Effector memory CD8-positive, alpha-beta T cell (primary cell): Measurements from ENCODE around the gene ANKS1A.

Experiments used
- ATAC-seq: fragments of 150-1000 bp; cut with Tn5 transposase; replicated peaks from 2 replicates; pipeline ENCODE4 v1.10.0; 2021; ENCODE audit warnings: mild to moderate bottlenecking, moderate library complexity
- DNase-seq, 3 experiments: peaks; one replicate each; pipeline ENCODE4 v3.0.0; 2021
- H3K27ac Mint-ChIP-seq, 2 donors: one replicate each; pipeline ENCODE4 v1.8.0; 2022; ENCODE audit warnings: mild to moderate bottlenecking in 2 of 2, mixed read lengths in 2 of 2, moderate library complexity in 2 of 2
- H3K27me3 Mint-ChIP-seq, 2 donors: one replicate each; pipeline ENCODE4 v1.8.0; 2022; ENCODE audit warnings: mixed read lengths in 2 of 2
- H3K36me3 Mint-ChIP-seq: one replicate; pipeline ENCODE4 v1.8.0; 2022; ENCODE audit warnings: mild to moderate bottlenecking, moderate library complexity, mixed read lengths; ENCODE audit not compliant: insufficient read depth
- H3K4me1 Mint-ChIP-seq, 2 donors: one replicate each; pipeline ENCODE4 v1.8.0; 2022; ENCODE audit warnings: low read depth in 2 of 2, mixed read lengths in 2 of 2
- H3K4me3 Mint-ChIP-seq, 2 donors: one replicate each; pipeline ENCODE4 v1.8.0; 2022; ENCODE audit warnings: mild to moderate bottlenecking in 2 of 2, mixed read lengths in 2 of 2, moderate library complexity in 2 of 2
- H3K9me3 Mint-ChIP-seq, 2 donors: one replicate each; pipeline ENCODE4 v1.8.0; 2022; ENCODE audit warnings: mixed read lengths in 2 of 2

ANKS1A gene

DNA sequence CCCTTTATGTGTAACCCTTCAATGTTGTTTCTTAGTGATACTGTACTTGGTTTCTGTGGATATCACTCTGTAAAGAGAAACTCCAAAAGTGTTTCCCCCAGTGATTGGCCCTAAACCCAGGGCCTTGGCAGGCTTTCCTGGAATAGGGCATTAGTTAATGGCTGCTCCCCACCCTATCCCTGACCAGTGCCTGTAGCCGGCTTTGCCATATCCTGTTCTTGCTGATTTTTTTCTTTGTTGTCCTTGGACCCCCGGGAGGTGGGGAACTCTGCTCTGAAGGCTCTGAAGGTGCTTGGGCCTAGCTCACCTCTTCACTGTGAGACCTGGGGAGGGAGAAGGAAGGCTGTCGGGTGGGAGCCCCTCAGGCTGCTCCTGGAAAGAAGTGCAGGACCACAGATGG, 131.9 kb downstream of the ANKS1A start:
- Mint-ChIP-seq H3K27ac (no peak overlapping the region), H3K36me3 (no peaks in the 10 kb centered on the region), H3K27me3 (no peaks in the 10 kb centered on the region), H3K4me3 (no peak overlapping the region), H3K4me1 (peaks cover 4 to 5% of the 10 kb centered on the region in 2 donors), H3K9me3 (no peaks in the 10 kb centered on the region)
- no peak for DNase-seq
- ATAC-seq, result no peak

- Mint-ChIP-seq H3K36me3 (no peaks in the 10 kb centered on the region), H3K9me3 (no peaks in the 10 kb centered on the region), H3K27me3 (no peaks in the 10 kb centered on the region), H3K4me3 (no peak overlapping the region), H3K27ac (no peak overlapping the region), H3K4me1 (peaks cover 4 to 8% of the 10 kb centered on the region in 2 donors)
- ATAC-seq, result no peak
- DNase-seq, result no peak
Measured at GRCh38 chr6:35023091-35024000, 134.3 kb downstream of the ANKS1A start.

GRCh38 chr6:35024551-35025054, 135.5 kb downstream of the ANKS1A start:
- H3K27ac Mint-ChIP-seq, result no peak overlapping the region
- no peaks in the 10 kb centered on the region for H3K27me3 Mint-ChIP-seq
- no peaks in the 10 kb centered on the region for H3K9me3 Mint-ChIP-seq
- peaks cover 4 to 8% of the 10 kb centered on the region in 2 donors for H3K4me1 Mint-ChIP-seq
- no peaks in the 10 kb centered on the region for H3K36me3 Mint-ChIP-seq
- no peak for ATAC-seq
- no peak overlapping the region for H3K4me3 Mint-ChIP-seq
- DNase-seq, result no peak

DNA sequence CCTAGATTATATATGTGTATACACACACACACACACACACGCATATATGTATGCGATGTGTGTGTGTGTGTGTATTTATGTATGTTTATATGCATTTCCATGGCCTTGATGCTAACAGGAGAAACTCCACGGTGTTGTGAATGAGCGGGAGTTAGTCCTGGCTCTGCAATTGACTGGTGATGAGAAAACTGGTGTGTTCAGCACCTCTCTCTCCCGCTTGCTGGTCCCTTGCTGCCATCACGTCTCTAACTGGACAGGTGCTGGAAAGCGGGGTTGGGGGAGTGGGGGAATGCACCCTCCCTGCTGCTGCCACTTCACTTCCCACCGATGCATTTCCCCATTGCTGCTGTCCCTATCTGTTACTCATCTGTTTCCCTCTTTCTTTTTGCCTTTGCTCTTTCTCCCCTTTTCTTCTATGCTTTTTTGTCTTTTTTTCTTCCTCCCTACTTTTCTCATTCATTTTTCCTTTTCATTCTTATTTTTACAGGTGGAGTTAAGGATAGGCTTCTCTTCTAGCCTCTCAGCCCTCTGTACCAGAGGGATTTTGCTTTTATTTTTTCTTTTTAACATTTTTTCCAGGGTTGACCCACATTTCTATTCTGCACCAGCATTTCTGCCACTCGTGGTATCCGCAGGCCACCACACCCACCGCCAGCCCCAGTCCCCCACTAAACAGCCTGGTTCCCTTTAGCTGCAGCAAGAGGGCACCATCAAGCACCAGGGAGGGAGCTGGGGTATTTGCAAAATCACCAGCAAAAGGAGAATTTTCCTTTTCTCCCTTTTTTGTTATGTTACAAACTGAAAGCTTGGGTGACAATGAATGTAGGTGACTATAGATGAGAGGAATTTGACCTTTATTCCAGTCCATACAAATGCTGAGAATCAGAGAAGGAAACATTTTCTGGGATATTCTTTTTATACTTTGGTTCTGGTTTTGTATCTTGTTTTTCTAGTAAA, 136.5 kb downstream of the ANKS1A start:
- Mint-ChIP-seq H3K36me3 (no peaks in the 10 kb centered on the region), H3K4me1 (peaks cover 4 to 8% of the 10 kb centered on the region in 2 donors), H3K4me3 (no peak overlapping the region), H3K27me3 (no peaks in the 10 kb centered on the region), H3K27ac (peak overlapping the region; percentile 17 to 32), H3K9me3 (no peaks in the 10 kb centered on the region)
- DNase-seq (no peak), ATAC-seq (no peak)

DNA sequence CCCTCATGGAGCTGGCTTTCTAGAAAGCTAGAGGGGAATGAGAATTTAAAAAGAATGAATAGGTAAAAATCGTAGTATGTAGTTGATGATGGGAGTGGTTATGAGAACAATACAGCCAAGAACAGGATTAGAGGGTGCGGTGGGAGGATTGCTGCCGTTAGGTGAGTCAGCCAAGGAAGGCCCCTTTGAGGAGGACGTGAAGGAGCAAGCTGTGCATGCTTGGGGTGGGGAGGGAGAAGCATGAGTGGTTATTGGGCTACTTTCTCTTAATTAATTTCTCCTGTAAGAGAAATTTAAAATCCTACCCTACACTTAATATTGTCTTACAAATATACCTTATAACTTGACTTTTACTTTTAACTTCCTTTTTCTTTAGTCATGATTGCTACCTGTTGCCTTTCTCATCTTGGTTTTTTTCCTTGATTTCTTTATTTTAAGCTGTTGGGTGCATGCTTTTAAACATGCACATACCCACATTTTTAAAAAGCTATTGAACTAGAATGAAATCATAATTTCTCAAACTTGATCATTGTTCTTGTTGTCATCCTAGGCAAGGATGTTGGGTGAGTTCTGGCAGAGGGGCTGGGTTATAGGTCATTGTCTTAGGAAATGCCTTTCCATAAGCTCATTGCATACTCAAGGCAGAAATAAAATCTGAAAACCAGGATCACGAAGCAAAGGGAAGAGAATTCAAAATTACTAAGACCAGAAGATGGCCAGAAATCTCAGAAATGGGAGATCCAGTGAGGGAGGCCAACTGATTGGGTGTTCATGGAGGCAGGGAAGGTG, 137.6 kb downstream of the ANKS1A start:
- ATAC-seq (no peak), DNase-seq (no peak)
- Mint-ChIP-seq H3K4me1 (peaks cover 7 to 8% of the 10 kb centered on the region in 2 donors), H3K9me3 (no peaks in the 10 kb centered on the region), H3K36me3 (no peaks in the 10 kb centered on the region), H3K27me3 (no peaks in the 10 kb centered on the region), H3K27ac (no peak overlapping the region), H3K4me3 (no peak overlapping the region)

DNA sequence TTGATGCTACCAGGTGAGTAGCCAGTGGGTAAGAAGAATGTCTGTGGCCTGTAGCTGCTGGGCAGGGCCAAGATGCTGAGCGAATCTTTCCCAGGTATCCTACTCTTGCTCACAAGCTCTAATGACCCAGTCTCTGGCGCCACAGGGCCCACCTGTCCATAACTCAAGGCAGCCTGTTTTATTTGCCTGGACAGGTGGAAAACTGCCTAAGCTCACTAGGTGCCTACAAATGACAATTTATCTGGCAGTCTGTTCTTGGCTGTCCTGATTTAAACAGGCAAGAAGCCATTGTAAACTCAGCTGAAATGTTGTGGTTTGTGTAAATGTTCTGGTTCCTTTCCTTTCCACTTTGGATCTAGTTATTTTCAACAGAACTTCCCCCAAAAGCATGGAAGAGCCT, 138.8 kb downstream of the ANKS1A start:
- no peak for ATAC-seq
- no peak for DNase-seq
- peaks cover 3% of the 10 kb centered on the region for H3K36me3 Mint-ChIP-seq
- H3K27ac Mint-ChIP-seq, result no peak overlapping the region
- H3K4me1 Mint-ChIP-seq, result peaks cover 7 to 8% of the 10 kb centered on the region in 2 donors
- H3K9me3 Mint-ChIP-seq, result no peaks in the 10 kb centered on the region
- H3K27me3 Mint-ChIP-seq, result no peaks in the 10 kb centered on the region
- H3K4me3 Mint-ChIP-seq, result no peak overlapping the region

GRCh38 chr6:35028781-35029769, 140.0 kb downstream of the ANKS1A start:
- Mint-ChIP-seq H3K9me3 (no peaks in the 10 kb centered on the region), H3K36me3 (peaks cover 3% of the 10 kb centered on the region), H3K4me3 (no peak overlapping the region), H3K27ac (no peak overlapping the region), H3K27me3 (no peaks in the 10 kb centered on the region), H3K4me1 (peaks cover 7 to 8% of the 10 kb centered on the region in 2 donors)
- DNase-seq (no peak), ATAC-seq (no peak)

GRCh38 chr6:35030099-35030498, 141.0 kb downstream of the ANKS1A start:
- DNase-seq (no peak), ATAC-seq (no peak)
- Mint-ChIP-seq H3K9me3 (no peaks in the 10 kb centered on the region), H3K27me3 (no peaks in the 10 kb centered on the region), H3K36me3 (peaks cover 3% of the 10 kb centered on the region), H3K4me3 (no peak overlapping the region), H3K27ac (no peak overlapping the region), H3K4me1 (peaks cover 8 to 10% of the 10 kb centered on the region in 2 donors)

DNA sequence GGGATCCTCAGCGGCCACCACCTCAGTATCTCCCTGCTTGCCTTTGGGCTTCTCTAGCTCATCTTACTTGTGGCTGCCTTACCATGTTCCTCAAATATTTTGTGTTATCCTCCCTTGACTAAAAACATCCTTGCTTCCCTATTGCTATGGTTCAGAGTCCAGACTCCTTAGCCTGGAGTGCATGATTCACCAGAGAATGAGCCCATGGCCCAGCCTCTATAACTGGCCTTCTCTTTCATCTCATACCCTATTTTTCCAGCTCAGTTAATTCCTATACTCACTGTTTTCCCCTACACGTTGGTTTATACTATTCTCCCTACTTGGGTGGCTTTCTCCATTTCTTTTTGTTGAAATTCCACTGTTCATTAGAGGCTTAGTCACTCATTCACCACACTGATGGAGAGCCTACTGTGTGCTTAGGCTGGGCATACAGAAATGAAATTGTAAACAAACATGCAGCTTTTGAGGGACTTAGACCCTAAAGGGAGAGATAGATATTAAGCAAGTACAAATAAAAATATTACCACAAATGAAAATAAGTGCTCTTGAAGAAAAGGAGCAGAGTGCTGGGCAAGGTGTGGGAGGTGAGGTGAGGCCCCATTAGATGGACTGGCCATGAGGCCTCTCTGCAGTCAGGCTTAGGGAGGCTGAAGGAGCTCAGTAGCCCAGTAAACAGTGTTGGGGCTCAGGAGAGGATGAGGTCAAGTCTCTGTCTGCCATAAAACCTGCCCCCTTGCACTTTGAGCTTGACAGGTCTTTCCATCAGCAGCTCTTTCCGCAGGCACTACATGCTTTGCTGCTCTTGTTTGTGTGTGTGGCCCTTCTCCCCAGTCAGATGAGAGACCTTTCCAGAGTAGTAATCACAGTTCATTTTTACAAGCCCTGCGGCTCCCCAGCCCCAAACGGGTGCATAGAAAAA, 142.8 kb downstream of the ANKS1A start:
- H3K27me3 Mint-ChIP-seq, result no peaks in the 10 kb centered on the region
- H3K27ac Mint-ChIP-seq, result no peak overlapping the region

DNA sequence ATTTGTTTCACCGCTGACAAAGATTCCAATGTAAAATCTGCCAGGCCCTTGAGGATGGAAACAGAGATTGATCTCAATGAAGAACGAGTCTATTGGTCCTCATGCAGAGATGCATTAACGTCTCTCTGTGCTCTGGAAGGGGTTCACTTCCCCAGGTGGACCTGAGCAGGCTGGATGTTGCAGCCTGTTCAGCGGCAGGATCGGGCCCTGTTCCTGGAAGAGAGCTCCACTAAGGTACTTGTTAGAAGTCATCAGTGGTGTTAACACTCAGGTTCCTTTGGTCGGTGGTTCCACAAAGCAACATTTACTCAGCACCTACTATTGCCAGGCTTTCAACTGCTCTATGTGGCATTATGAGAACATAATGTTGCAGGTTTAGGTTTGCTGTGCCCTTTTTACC, 144.6 kb downstream of the ANKS1A start:
- ATAC-seq, result no peak
- H3K9me3 Mint-ChIP-seq, result no peaks in the 10 kb centered on the region
- H3K4me1 Mint-ChIP-seq, result peaks cover 4 to 7% of the 10 kb centered on the region in 2 donors
- no peak for DNase-seq
- H3K27me3 Mint-ChIP-seq, result no peaks in the 10 kb centered on the region
- H3K4me3 Mint-ChIP-seq, result no peak overlapping the region
- no peak overlapping the region for H3K27ac Mint-ChIP-seq
- H3K36me3 Mint-ChIP-seq, result peaks cover 3% of the 10 kb centered on the region

More for the DNA sequence above, 142.8 kb downstream of the ANKS1A start:
- DNase-seq (no peak), ATAC-seq (no peak)
- Mint-ChIP-seq H3K4me1 (peaks cover 4 to 6% of the 10 kb centered on the region in 2 donors), H3K4me3 (no peak overlapping the region), H3K9me3 (no peaks in the 10 kb centered on the region), H3K36me3 (peaks cover 3% of the 10 kb centered on the region)

DNA sequence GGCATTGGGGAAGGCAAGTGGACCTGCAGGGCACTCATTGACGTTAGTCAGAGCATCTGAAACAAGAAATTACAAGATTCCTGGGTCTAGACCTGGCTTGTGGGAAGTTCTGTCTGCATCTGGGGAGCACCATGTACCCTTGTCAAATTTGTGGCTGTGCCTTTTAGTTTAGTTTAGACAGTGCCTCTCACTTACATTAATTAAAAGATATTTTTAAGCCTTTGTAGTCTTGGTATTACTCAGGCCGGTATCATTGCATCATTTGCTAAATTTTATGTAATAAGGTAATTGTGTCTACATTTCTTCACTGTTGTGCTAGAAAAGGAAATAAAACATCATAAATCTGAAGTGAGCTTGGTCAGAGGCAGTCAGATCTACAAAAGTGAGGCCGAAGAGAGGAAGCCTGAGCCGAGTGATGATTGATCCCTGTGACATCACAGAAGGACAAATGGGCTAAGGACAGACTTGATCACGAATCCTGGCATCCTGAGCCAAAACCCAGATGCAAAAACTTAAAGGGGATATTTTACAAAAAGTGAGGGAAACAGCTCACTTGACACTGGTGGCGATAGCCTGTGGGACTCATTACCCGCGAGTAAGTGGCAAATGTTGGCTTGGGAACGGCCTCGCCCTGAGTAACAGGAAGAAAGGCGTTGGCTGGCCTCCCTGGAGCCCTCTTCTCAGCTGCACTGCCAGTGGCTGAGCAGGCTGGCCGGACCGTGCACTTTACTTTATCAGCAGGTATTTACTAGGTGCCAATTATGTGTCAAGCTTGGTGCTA, 145.5 kb downstream of the ANKS1A start:
- no peak for DNase-seq
- Mint-ChIP-seq H3K9me3 (no peaks in the 10 kb centered on the region), H3K27ac (no peak overlapping the region)

More for the DNA sequence above, 145.5 kb downstream of the ANKS1A start:
- H3K4me1 Mint-ChIP-seq, result peaks cover 4 to 7% of the 10 kb centered on the region in 2 donors
- H3K27me3 Mint-ChIP-seq, result no peaks in the 10 kb centered on the region
- no peak overlapping the region for H3K4me3 Mint-ChIP-seq
- no peak for ATAC-seq
- peaks cover 10% of the 10 kb centered on the region for H3K36me3 Mint-ChIP-seq
